Mesothelial cell of epicardium (in vitro differentiated cells): ENCODE data around the gene TMEM250. TPM values are rescaled to one million over a fixed set of nuclear protein-coding genes. Genes with fewer than 3 reads are reported as not detected.
A peak's percentile ranks its signal among the peaks of the same experiment; 100 is the strongest.

Experiments used
- DNase-seq, 2 experiments: peaks; one replicate each; pipeline ENCODE4 v3.0.0; 2021; ENCODE audit warnings: low spot score in 2 of 2; ENCODE audit not compliant: unreplicated experiment in 2 of 2
- H3K27ac Mint-ChIP-seq: 2 replicates; pipeline ENCODE4 v1.8.0; 2021; ENCODE audit warnings: mixed read lengths
- H3K27me3 Mint-ChIP-seq: 2 replicates; pipeline ENCODE4 v1.8.0; 2021; ENCODE audit warnings: low read depth, mixed read lengths
- H3K36me3 Mint-ChIP-seq: 2 replicates; pipeline ENCODE4 v1.8.0; 2021; ENCODE audit warnings: mixed read lengths
- H3K4me1 Mint-ChIP-seq: 2 replicates; pipeline ENCODE4 v1.8.0; 2021; ENCODE audit warnings: mixed read lengths
- H3K4me3 Mint-ChIP-seq: 2 replicates; pipeline ENCODE4 v1.8.0; 2021; ENCODE audit warnings: mild to moderate bottlenecking, moderate library complexity, mixed read lengths
- H3K9me3 Mint-ChIP-seq: 2 replicates; pipeline ENCODE4 v1.8.0; 2021; ENCODE audit warnings: mixed read lengths
- total RNA-seq: library from RNA; stranded (reverse); gene quantifications from 3 replicates; pipeline ENCODE4 v1.2.1, GENCODE V29; 2021
- TF ChIP-seq, protein P1 (sequence below): fragments of 200-600 bp; sonication (generic); IDR thresholded peaks from one replicate; pipeline ENCODE4 v1.5.0; 2021; ENCODE audit warnings: antibody characterized with exemption; ENCODE audit not compliant: unreplicated experiment

The TMEM250 gene
- total RNA-seq, 1 donor from 2014 or later: 35.3 TPM

DNA sequence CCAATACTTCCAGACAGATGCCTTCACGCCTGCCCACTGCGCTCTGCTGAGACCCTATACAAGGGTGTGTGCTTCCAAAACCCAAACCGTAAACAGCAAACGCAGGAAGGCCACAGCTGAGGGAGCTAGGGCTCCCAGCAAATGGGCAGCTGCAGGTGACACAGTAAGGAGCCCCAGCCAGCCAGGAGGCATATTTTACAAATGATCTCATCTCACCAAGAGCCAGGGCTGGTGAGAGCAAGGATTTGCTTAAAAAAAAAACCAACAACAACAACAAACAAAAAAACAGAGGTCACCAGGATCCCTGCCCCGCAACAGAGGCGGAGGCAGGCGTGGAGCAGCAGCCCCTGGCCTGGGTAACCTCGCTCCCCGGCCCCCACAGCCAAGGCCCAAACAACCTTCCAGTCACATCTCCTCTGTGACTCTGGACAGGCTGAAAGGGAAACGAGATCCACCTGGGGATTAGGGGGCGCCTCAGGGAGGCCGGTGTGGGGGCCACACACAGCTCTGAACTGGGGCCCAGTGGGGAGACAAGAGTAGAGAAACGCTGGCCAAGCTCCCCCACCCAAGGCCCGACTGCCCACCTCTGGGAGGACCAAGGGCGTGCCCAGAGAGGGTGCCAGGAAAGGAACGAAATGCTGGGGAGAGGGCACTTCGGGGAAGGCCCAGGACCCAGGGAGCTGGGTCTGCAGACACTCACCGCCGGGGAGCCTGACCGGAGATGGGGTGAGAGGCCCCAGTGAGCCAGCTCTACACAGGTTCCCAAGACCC, 26.9 kb downstream of the TMEM250 start:
- DNase-seq: no peak
- Mint-ChIP-seq H3K36me3 (no peaks in the 10 kb centered on the region), H3K4me3 (no peak overlapping the region), H3K27me3 (no peaks in the 10 kb centered on the region), H3K27ac (peak overlapping the region; percentile 59), H3K4me1 (peaks cover 24% of the 10 kb centered on the region), H3K9me3 (no peaks in the 10 kb centered on the region)
- TF ChIP-seq, protein P1, sequence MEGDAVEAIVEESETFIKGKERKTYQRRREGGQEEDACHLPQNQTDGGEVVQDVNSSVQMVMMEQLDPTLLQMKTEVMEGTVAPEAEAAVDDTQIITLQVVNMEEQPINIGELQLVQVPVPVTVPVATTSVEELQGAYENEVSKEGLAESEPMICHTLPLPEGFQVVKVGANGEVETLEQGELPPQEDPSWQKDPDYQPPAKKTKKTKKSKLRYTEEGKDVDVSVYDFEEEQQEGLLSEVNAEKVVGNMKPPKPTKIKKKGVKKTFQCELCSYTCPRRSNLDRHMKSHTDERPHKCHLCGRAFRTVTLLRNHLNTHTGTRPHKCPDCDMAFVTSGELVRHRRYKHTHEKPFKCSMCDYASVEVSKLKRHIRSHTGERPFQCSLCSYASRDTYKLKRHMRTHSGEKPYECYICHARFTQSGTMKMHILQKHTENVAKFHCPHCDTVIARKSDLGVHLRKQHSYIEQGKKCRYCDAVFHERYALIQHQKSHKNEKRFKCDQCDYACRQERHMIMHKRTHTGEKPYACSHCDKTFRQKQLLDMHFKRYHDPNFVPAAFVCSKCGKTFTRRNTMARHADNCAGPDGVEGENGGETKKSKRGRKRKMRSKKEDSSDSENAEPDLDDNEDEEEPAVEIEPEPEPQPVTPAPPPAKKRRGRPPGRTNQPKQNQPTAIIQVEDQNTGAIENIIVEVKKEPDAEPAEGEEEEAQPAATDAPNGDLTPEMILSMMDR: no peak

DNA sequence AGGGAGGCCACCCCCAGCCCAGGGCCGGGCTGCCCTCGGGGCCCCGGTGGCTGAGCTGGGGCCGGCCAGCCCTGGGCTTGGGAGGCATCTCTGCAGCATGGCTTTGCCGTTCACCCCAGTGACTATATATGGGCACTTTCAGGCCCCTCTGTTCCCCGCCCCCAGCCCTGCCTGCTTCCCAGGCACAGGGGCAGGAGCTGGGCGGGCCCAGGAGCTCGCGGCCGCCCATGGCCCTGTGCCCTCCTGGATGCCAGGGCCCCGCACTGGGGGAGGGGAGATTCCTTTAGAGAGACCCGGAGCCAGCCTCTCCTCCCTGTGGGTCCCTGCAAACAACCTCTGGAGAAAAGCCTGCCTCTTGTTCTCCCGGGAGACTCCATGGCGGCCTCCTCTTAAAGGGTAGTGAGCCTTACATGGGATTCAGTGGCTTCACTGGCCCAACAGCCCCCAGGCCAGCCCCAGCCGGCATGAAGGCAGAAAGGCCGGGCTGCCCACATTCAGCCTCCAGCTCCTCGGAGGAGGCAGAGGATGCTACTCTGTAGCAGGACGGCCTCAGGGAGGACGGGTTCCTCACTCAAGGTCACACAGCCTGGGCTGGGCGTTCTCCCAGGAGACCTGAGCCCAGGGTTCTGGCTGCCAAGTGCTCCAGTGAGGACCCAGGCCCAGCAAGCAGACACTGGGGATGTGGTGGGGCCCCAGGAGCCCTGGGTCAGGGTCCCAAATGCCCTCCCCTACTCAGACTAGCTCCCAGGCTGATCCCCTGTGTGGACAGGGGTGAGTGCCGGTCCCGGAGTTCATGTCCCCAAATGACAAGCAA, 27.7 kb downstream of the TMEM250 start:
- Mint-ChIP-seq H3K4me1 (peaks cover 24% of the 10 kb centered on the region), H3K36me3 (no peaks in the 10 kb centered on the region), H3K27ac (peak overlapping the region; percentile 59), H3K27me3 (no peaks in the 10 kb centered on the region), H3K9me3 (no peaks in the 10 kb centered on the region), H3K4me3 (no peak overlapping the region)
- no peak for DNase-seq
- TF ChIP-seq, protein P1: no peak

DNA sequence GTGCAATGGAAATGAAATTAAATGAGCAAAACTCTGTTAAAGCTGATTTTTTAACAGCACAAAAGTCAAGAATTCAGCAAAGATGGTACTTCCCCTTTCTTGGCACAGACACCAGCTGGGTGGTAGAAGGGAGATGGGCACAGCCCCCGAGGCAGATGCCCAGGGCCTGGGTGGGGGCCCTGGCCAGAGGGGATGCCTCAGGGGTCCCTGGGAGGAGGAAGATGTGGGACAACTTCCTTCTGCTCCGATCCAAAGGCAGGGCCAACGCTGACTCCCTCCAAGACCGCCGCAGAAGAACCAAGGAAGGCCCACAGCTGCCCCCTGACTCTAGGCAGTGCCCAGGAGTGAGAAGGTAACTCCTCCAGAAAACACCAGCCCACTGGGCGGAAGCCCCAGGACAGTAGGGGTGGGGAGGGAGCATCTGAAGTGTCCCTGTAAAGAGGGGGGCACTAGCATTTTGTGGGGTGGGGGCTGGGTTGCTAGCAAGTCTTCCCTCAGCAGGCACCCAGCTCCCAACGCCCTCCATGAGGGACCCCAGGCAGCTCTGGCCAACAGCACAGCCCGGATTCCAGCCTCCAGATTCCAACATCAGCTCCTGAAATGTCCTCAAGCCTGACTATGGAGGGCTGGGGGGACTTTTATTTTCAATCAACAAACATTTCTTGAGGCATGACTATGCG, 28.5 kb downstream of the TMEM250 start:
- TF ChIP-seq, protein P1: no peak
- no peaks in the 10 kb centered on the region for H3K9me3 Mint-ChIP-seq
- H3K27me3 Mint-ChIP-seq: no peaks in the 10 kb centered on the region
- no peaks in the 10 kb centered on the region for H3K36me3 Mint-ChIP-seq
- DNase-seq: no peak
- no peak overlapping the region for H3K27ac Mint-ChIP-seq
- peaks cover 24% of the 10 kb centered on the region for H3K4me1 Mint-ChIP-seq
- H3K4me3 Mint-ChIP-seq: no peak overlapping the region

DNA sequence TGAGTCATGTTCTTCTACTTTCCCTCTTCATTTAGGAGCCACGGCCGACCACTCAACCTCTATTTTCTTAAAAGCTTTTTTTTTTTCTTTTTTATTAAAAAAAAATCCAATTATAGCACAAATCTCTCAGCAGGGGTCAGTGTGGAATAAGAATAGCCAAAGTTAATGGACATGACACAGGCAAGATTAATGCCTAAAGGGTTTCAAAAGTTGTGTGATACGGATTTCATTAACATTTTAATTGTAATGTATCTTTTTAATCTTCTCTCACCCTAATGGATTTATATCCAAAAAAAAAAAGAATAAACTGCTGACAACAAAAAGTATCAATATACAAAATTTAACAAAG, 29.0 kb downstream of the TMEM250 start:
- Mint-ChIP-seq H3K4me1 (peaks cover 24% of the 10 kb centered on the region), H3K36me3 (no peaks in the 10 kb centered on the region), H3K9me3 (no peaks in the 10 kb centered on the region), H3K27me3 (no peaks in the 10 kb centered on the region), H3K4me3 (no peak overlapping the region), H3K27ac (no peak overlapping the region)
- TF ChIP-seq, protein P1: peak; percentile 34
- no peak for DNase-seq

DNA sequence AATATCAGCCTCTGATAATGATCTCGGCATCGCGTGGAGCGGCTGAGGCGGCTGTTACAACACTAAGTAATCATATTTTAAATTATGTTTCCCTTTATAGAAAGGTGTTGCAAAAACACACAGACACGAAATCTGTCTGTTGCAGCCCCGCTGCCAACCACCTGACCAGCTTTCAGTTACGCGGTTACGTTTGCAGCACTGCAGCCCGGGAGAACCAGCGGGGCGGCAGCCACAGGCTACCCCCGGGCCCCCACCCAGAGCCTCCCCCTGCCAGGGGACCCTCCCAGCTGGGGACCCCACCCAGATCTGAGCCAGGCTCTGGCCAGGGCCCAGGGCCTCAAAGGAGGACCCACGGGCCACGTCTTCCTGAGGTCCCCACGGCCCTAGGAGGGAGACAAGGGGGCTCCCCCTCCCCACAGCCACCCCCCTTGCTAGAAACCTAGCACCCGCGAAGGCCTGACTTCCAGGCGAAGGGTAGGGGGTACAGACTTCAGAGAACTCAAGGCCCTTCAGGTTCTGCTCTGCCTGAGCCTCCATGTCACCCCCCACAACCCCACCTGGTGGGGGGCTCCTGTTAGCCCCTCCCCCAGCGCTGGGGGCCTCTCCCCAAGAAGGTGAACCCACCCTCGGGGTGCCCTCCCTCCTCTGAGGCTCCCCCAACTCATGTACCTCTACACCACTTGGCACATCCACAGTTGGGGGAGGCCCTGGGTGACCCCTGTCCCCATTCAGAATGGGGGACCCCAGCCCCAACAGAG, 29.6 kb downstream of the TMEM250 start:
- no peak for DNase-seq
- Mint-ChIP-seq H3K9me3 (no peaks in the 10 kb centered on the region), H3K27me3 (no peaks in the 10 kb centered on the region), H3K36me3 (no peaks in the 10 kb centered on the region), H3K4me3 (no peak overlapping the region), H3K4me1 (peaks cover 24% of the 10 kb centered on the region), H3K27ac (no peak overlapping the region)
- TF ChIP-seq, protein P1: no peak
